CD4-positive, alpha-beta T cell treated with Interleukin-10 for 1 hour (primary cell): Measurements from ENCODE around the gene TMEM53.

Experiments used
- DNase-seq: peaks from one replicate; pipeline ENCODE4 v3.0.0-alpha.2; 2020

TMEM53 gene

DNA sequence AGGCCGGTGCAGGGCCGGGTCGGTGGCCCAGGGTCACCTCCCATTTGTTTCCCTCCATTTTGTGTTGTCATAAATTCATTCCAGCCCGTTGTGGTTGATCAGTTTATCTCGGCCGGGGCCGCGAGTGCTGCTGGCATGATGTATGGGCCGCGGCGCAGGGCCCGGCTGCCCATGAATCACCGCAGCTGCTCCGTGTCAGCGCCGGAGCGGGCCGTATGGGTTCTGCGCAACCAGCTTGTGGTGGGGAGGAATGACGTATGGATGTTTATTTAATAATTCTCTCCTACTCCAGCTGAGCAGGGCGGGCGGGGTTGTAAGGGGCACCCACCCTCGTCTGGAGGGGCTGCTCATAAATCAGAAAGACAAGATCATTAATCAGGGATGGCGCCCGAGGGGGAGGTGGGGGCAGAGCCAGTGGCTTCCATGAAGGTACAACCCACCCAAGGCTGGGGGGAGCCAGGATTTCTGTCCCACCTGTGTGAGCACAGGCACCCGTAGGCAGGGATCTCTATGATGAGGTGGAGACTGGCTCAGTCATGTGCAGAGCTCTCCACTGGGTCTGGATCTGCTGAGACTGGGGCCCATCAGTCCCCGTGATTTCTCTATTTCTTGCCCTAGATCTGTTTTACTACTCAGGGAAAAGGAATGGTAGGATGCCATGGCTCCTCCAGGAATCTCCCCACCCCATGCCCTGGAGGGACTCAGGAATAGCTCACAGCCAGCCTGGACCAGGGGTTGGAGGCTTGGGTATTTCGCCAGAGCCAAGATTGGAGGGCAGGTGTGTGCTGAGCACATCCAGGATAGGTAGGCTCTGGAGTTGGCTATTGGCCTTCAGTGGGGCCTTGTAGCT is 27.8 kb downstream of the TMEM53 start:
- no peak for DNase-seq

- DNase-seq = no peak
Observed at GRCh38 chr1:44645476-44646244, 28.6 kb downstream of the TMEM53 start.

- DNase-seq = no peak
Observed at GRCh38 chr1:44644806-44645205, 29.5 kb downstream of the TMEM53 start.

DNA sequence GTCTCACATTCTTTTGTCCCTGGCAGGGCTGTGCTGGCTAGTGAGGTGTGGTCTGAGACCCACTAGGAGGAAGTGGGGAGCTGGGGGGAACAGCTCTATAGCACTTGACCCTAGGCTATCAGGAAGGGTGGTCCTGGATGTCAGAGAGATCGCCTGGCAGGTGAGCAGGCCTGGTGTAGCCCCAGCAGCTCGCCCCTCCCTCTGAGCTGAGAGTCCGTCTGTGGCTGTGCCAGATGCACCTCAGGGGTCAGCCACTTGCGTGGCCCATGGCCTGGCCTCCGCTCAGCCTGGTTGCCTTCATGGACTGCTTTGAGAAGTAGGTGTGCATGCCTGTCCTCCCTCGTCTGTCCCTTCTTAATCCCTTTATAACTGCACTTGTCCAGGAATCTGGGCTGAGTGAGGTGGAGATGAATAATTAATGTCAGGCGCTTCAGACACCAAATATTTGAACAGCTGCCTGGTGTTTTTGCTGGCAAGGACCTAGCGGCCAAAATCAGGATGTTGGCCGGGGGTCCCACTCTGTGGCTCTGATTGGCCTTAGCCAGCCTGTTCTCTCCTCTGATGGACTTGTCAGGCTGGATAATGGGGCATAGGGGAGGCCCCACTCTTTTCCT is 30.5 kb downstream of the TMEM53 start:
- DNase-seq = no peak

- no peak for DNase-seq
Observed at GRCh38 chr1:44642925-44643324, 31.4 kb downstream of the TMEM53 start.

DNA sequence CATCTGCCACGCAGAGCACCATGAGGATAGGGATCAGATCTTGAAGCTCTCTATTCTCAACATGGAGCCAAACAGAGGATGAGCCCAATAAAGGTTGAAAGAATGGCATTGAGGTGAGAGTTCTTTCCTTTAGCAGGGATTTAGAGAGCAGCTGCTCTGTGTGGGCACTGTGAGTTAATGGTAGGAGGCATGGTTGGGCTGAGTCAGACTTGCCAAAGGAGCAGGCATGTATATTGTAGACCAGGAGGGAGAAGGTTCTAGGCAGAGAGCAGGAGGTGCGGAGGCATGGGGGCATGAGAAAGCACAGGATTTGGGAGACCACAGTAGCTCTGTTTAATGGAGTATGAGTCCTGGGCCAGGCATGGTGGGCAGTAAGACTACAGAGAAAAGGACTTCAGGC is 32.0 kb downstream of the TMEM53 start:
- DNase-seq = no peak

GRCh38 chr1:44641126-44642102 is 32.9 kb downstream of the TMEM53 start:
- DNase-seq = no peak

DNA sequence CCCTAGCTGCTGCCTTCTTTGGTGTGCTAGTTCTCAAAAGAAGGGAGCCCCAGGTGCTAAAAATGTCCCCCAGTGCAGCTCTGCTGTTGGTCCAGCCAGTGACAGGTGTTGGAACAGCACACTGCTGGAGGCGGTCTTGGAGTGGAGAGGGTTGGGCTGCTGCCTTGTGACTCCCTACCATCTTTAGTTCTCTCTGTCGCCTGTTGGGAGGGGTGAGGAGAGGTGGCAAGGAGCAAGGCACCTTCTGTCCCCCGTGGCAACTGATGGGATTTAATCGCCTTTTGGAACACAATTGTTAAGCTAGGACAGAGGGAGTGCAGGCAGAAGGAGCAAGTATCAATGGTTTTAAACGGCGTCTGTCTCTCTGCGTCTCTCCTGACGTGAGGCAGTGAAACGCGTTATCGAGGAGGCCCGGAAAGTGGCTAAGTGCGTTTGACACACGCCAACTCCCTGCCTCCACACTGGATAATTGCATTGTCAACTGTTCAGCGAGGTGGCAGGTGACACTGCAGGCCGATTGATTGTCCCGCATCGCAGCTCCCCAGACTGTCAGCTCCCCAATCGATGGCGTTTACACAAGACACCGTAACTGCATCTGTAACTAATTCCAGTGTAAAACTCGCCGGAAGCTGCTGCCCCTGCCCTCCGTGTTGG is 34.0 kb downstream of the TMEM53 start:
- DNase-seq = no peak

- DNase-seq = no peak
Observed at GRCh38 chr1:44637702-44638411, 36.4 kb downstream of the TMEM53 start.

DNA sequence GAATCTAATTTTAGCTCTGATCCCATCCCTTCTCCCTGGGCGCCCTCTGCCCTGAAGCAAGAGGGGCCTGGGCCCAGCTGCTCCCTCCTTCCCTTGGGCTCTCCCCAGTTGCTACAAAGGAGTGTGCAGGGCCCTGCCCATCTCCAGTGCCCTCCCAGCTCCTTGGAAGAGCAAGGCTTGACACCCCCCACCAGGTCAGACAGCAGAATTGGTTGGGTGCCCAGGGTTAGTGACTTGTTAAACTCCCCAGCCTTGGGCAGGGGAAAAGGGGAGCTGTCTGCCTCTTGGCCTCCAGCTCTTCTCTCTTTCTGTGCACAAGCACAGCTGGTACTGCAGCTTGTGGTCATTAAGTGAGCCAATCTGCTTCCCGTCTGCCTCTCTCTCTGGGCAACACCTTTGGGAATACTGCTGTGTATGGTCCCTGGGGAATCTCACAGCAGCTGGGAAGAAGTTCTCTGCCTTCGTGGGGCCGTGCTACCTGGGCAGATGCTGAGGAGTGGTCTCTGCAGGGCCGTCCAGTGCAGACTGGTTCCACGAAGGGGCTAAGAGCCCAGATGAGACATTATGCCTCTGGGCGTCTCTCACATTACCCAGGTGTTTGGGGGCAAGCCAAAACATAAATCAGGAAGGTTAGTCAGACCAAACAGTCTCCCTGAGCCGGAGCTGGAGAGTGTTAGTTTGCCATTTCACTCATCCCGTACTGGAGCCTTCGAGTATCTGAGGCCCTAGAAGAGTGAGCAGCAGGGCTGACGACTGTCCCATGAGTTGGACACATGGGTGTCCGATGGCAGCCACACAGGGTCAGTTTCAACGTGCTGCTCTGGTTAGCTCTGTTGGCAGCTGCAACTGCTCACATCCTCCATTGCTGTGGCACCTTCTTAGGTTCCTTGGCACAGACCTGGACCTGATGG is 37.3 kb downstream of the TMEM53 start:
- DNase-seq = no peak

DNA sequence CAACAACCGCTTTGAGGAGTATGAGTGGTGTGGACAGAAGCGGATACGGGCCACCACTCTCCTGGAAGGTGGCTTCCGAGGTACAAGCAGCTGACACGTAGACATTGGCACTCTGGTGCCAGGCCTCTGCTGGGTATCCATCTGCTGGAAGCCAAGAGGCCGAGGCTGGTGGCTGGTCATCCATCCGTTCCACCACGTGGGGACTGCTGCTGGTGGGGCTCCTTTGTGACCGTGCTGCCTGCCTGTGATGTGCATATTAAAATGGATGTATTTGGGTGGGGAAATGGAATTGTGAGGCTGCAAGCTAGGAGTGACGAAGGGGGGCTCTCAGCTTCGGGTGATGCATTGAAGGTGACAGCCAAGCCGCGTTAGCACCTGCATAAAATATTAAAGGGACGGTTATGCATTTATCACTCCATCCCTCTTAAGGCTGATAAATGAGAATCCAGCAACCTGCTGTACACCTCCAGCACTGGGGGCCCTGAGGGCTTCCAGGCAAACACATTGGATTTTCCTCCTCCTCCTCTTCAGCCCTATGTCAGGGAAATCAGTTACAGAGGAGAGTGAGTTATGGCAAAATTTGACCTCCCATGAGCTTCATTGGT is 38.1 kb downstream of the TMEM53 start:
- no peak for DNase-seq

- no peak for DNase-seq
Observed at GRCh38 chr1:44635439-44635838, 38.8 kb downstream of the TMEM53 start.

DNA sequence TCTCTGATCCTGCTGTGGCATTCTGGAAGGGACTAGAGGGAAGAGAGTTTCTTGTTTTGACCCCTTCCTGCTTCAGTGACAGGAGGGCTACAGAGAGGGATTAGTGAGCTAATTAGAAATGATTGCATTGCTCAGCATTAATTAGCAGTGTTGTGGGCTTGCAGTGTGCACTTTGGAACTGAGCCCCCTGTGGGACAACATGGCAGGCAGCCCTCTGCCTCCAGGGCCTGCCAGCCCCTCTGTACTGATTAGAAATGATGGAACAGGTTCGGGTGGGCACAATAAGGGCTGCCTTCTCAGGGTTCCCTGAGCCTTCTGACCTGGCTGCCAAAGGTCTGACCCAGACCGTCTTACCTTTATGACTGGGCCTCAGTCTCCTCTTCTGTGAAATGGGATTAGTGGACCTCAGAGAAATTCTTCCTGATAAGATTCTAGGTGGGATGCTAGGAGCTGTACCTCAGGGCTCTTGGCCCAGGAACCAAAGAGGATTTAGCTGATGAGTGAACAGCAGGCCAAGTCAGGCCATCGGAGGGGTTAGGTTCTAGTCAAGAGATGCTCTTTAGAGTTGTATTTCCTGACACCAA is 39.6 kb downstream of the TMEM53 start:
- no peak for DNase-seq

GRCh38 chr1:44632598-44632997 is 41.7 kb downstream of the TMEM53 start:
- no peak for DNase-seq

DNA sequence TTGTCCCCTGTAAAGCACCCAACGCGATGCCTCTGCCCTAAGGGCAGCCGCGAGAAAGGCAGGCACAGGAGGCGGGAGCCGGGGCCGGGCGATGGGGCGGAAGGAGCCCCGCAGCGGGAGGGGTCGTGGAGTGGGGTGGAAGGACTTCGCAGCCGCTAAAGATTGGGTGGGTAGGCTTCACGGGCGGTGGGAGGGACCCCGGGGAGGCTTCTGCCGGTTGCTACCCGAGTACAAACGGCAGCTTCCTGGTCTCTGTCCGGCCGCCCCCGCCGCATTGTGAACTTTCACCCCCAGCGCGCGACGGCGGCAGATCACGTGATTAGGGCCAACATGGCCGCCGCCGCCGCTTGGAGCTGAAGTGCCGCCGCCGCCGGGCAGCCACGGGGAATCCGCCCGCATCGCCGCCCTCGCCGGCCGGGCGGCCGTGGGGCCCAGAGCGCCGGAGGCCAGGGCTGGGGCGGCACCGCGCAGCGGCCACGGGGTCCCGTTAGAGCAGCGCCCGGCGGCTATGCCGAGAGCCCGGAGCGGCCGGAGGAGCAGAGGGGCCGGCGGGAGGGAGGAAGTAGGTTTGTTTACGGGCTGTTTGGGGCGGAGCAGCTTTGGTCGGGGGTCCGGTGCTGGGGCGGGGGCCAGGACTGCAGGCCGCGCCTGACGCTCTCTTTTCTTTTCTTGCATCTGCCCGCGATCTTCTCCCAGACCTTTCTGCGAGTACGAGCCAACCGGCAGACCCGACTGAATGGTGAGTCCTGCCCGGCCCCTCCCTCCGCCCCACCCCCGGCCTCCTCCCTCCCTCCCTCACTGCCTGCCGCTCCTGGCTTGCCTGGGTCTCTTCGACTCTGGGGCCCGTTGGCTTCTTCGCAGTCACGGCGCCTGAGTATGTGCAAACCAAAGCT is 42.4 kb downstream of the TMEM53 start:
- DNase-seq = peak; percentile 91

DNA sequence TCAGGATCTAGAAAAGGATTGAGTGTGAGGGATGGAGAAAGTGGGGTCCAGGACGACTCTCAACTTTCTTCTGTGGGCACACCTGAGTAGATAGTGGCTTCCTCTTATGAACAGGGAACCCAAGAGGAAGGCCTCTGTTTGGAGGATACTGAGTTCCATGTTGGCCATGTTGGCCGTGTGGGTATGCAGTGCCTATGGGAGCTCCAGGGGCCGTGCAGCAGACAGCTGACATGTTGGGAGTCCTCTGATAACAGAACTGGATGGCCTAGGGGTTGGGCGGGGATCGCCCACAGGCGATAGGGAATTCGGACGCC is 43.0 kb downstream of the TMEM53 start:
- DNase-seq = no peak

DNA sequence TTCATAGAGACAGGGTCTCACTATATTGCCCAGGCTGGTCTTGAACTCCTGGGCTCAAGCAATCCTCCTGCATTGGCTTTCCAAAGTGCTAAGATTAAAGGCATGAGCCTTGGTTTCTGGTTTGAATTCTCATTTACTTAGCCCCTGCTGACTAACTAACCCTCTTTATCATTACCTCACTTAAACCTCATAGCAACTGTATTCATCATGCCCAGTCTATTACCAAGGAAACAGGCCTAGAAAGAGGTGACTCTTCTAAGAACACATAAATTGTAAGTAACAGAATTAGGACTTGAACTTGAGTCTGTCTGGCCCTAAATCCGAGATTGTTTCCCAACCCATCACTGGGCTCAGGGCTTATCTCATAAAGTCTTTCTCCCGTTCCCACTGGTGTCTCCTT is 44.2 kb downstream of the TMEM53 start:
- DNase-seq = no peak

DNA sequence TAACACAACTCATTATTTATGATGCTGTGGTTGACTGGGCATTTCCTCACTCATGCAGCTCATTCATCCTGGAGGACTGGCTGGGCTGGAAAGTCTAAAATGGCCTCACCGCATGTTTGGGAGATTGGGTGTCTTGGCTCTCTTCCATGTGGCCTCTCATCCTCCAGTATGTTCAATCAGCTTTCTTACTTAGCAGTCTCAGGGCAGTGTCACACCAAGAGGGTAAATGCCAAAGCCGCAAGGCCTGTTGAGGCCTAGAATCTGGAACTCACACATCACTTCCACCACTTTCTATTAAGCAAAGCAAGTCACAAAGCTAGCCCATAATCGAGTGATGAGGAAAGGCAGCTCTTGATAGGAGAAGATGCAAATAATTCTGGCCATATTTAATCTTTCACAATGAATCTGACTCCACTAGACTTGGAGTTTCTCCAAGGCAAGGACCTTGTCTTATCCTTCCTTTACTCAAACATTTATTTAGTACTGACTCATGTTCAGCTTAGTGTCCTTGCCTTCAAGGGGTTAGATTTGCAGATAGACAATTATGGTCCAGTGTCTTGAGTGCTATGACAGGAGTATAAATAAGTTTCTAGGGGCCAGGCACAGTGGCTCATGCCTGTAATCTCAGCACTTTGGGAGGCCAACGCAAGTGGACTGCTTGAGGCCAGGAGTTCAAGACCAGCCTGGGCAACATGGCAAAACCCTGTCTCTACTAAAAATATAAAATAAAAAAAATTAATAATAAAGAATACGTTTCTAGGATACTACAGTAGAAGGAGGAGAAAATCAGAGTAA is 45.1 kb downstream of the TMEM53 start:
- DNase-seq = no peak
